ENCODE data around the gene OBSCN.

OBSCN gene

DNA sequence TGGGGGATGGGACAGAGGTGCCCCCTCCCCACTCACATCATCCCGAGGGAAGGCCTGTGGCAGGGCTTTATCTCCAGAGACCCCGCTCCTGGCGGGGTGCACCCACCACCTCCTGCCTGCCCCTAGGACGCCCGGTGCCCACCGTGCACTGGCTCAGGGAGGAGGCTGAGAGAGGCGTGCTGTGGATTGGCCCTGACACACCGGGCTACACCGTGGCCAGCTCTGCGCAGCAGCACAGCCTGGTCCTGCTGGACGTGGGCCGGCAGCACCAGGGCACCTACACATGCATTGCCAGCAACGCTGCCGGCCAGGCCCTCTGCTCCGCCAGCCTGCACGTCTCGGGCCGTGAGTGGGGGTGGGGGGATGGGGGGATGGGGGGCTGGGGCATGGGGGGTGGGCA, 127.1 kb downstream of the OBSCN start:
- no peak for DNase-seq

DNA sequence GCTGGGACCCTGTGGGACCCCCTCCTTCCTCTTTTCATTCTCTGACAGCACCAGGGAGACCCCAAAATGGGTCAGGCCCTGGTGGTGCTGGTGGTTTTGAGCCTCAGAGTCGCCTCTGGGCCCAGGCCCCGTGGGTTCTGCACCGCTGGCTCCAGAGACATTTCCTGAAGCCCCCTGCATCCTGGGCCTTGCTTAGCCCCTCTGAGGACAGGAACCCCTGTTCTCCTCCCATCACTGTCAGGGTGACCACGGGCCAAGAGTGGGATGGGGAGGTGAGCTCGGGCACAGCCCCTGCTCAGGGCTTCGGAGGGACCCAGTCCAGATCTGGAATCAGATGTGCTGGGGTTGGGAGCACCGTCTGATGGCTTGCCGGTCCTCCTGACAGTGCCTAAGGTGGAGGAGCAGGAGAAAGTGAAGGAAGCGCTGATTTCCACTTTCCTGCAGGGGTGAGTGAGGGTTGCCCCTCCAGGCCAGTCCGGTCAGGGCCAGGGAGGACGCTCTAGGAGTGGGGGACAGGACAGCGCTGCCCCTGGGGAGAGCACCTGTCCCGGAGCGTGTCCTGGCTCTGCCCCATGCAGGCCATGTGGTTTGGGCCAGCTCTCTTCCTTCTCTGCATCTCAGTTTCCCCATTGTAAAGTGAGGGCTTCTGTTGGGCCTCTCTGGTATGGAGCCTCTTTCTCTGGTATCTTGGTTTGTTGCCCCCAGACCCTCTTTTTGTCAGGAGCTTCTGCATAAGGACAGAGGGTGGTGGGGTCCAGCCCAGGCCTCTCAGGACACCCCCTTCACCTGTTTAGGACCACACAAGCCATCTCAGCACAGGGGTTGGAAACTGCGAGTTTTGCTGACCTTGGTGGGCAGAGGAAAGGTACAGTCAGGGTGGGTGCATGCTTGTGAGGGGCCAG, 127.8 kb downstream of the OBSCN start:
- DNase-seq = no peak

DNA sequence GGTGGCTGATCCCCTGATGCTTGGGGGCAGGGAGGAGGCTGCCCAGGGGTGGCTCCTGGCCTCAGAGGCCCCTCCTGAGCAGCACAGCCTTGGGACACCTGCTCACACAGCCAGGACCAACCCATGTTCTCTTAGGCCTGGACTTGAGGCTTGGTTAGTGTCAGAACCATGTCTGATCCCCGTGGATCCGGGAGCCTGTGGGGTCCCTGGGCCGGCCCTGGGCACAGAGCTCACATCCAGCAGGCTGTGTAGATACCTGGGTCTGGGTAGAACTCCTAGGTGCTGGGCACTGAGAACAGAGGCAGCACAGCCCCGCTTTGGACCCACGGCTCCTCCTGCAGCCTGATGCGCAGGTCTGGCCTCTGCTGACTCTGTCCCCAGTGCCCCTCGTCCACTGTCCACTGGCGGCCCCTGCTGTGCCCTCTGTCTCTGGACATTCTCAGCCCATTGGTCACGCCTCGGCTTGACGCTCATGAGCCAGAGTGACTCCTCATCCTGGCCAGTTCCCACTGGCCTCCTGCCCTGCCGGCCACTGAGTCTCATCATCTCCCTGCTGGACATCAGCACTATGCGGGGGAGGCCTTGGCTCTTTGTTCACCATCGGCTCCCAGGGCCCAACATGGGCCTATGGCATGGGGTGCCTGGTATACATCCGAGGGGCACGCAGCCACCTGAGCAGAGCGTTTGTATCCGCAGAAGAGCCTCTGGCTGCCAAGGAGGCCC, 128.6 kb downstream of the OBSCN start:
- DNase-seq = no peak

DNA sequence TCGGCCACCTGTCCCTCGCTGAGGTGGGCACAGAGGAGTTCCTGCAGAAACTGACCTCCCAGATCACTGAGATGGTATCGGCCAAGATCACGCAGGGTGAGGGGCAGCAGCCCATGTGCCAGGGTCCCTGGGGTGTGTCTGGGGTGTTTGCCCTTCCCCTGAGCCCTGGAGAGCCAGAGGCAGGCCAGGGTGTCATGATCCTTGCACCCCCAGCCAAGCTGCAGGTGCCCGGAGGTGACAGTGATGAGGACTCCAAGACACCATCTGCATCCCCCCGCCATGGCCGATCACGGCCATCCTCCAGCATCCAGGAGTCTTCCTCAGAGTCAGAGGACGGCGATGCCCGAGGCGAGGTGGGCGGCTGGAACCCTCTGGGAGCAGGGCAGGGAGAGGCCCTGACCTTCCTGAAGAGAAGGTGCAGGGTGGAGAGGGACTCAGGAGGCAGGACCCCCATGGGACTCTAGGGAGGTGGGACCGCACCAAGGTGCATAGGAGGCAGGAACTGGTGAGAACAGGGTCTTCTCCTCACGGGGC, 129.3 kb downstream of the OBSCN start:
- no peak for DNase-seq

DNA sequence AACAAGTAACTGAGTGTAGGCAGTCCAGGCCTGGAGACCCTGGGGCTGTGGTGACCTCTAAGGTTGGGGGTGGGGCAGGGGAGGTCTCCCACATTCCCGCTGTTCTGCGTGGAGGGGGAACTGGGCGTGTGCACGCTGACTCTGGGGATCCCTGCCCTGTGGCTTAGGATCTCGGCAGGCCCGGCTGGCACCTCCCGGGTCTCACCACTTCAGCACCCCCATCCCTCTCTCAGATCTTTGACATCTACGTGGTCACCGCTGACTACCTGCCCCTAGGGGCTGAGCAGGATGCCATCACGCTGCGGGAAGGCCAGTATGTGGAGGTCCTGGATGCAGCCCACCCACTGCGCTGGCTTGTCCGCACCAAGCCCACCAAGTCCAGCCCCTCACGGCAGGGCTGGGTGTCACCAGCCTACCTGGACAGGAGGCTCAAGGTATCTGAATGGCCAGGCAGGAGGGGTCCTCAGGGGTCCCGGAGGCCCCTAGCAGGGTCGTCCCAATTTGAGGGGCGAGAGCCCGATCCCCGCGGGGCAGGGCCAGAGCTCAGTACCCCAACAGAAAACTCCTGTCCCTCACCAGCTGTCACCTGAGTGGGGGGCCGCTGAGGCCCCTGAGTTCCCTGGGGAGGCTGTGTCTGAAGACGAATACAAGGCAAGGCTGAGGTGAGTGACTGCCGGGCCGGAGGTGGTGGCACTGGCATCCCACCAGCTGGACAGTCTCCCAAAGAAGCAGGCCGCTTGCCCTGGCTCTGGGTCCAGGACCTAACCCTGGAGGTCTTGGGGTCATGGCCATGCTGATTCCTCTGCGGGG, 130.1 kb downstream of the OBSCN start:
- no peak for DNase-seq

DNA sequence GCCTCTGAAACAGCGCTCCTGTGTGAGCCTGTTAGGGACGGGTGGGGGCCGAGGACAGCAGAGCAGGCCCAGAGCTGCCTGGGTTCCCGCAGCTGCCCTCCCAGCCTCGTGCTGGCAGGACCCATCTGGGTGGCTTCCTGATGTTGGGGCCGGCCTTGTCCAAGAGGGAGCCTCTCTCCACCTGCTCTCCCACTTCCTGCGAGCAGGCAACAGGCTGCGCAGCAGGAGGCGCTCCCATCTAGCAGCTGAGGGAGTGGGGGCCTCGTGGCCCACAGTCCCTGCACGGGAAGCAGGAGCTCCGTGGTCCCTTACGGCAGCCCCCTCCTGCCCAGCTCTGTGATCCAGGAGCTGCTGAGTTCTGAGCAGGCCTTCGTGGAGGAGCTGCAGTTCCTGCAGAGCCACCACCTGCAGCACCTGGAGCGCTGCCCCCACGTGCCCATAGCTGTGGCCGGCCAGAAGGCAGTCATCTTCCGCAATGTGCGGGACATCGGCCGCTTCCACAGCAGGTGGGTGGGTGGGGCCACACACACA, 130.7 kb downstream of the OBSCN start:
- no peak for DNase-seq

DNA sequence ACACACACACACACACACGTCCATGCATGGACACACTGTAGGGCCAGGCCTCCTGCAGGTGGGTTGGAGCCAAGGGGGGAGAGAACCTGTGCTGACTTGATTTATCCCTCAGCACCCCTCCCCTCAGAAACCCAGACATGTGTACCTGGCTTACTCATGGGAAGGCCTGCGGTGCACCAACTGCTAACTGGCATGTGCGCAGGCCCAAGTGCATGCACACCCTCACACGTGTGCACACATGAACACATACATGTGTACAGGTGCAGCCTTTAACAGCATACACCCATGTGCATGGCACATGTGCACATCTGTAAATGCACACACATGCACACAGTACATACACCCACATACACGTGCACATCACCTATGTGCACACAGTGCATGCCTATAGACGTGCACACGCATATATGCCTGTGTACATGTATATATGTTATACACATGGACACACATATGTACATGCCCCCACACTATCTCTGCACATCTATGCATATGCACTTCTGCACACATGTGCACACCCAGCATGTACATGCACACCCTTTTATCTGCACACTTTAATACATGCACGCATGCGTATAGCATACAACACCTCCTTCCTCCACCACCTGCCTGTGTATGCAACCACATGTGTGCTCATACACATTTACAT, 131.3 kb downstream of the OBSCN start:
- DNase-seq = no peak

DNA sequence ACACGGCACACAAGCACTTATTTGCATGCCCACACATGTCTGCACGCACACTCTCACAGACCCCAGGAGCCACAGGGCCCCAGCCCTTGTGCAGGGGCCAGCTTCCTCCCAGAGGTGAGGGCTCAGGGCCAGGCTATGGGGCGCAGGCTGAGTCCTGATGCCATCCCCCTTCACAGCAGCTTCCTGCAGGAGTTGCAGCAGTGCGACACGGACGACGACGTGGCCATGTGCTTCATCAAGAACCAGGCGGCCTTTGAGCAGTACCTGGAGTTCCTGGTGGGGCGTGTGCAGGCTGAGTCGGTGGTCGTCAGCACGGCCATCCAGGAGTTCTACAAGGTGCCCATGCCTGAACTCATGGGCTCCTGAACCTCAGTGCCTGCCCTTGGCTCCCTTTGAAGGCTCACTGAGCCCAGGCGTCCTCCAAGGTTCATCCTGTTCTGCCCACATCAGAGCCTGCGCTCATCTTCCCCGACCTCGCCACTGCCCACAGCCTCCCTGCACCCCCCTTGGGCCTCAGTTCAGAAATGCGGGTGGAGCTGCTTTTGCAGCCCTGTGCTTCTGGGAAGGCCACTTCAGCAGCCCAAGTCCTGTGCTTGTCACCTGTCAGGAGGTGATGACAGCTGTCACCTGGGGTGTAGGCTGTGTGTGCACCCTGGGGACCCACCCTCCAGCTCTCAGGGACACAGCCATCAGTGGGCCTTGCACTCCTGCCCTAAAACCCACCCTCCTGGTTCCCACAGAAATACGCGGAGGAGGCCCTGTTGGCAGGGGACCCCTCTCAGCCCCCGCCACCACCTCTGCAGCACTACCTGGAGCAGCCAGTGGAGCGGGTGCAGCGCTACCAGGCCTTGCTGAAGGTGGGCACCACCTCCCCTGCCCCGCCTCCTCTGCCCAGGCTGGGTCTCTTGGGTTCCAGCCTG, 132.2 kb downstream of the OBSCN start:
- DNase-seq = no peak

DNA sequence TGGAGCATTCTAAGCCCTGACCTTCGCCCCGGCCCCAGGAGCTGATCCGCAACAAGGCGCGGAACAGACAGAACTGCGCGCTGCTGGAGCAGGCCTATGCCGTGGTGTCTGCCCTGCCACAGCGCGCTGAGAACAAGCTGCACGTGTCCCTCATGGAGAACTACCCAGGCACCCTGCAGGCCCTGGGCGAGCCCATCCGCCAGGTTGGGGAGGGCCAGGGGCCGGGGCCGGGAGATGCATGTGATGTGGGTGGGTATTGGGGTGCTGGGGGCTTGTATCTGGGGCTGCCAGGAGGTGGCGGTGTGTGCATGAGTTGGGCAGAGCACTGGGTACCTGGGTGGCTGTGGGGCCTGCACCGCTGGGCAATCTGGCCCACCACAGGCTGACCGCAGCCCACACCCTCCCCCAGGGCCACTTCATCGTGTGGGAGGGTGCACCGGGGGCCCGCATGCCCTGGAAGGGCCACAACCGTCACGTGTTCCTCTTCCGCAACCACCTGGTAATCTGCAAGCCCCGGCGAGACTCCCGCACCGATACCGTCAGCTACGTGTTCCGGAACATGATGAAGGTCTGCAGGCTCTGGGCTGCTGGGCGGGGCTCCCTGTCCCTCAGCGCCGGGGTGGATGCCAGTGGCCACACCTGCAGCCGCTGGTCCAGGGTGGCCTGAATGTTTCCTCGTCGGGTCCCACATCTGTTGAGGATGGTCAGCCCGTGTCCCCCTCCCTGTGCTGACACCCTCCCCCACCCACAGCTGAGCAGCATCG, 133.0 kb downstream of the OBSCN start:
- DNase-seq = no peak

DNA sequence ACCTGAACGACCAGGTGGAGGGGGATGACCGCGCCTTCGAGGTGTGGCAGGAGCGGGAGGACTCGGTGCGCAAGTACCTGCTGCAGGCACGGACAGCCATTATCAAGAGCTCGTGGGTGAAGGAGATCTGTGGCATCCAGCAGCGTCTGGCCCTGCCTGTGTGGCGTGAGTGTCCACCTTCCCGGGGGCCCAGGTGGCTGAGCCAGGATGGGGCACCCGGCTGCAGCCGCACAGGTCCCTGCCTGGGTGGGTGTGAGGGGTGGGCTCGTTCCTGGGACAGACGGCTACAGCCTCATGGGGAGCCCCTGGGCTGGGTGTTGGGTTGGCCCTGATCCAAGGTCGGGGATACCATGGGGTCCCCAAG, 133.6 kb downstream of the OBSCN start:
- no peak for DNase-seq

DNA sequence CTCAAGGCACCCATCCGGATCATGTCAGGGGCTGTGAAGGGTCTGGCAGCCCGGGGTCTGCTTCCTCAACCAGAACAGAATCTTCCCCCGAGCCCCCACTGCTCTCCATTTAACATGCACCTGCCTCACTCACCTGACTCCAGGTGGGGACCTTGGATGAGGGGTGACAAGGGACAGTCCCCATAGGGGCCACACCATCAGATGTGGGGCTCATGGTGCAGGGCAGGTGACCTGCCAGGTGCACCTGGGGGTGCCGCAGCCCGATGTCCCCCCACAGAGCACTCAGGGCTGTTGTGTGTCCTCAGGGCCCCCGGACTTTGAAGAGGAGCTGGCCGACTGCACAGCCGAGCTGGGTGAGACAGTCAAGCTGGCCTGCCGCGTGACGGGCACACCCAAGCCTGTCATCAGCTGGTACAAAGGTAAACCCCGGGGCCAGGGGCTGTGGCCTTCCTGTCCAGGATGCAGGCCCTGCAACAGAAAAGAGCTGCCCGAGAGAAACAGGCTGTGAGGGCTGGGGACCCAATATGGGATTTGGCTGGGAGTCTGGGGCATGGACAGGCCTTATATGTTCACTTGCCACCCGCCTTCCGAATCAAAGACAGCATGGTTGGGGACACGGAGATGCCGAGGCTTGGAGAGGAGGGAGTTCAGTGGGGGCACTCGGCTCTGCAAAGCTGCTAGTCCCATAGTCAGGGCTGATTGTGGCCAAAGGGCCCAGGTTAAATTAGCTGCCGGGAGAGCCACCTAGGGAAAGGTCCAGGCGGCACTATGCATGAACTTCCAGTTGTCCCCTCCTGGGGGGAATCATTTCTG, 134.2 kb downstream of the OBSCN start:
- no peak for DNase-seq

DNA sequence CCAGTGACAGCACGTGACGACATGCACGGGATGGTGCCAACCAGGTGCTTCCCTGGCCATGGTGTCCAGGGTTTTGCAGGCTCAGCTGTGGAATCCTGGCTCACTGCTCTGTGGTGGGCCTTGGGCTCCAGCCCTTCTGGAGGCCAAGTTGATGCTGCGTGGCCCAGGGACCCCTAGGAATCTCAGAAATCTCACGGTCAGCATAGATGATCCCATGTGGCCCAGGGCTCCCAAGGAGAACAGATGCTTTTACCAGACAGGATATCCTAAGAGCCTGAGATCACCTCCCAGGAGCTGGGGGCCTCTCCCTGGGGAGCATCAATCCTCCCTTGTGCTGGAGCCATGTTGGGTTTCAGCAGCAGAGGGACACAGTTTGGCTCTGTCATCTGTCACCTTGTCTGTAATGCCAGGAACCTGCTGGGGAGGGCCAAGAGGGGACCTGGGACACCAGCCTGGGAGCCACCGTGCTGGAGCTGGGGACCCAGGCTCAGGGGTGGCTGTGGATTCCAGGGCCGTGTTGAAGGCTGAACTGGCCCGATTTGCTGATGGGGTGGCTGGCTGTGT, 134.9 kb downstream of the OBSCN start:
- no peak for DNase-seq

DNA sequence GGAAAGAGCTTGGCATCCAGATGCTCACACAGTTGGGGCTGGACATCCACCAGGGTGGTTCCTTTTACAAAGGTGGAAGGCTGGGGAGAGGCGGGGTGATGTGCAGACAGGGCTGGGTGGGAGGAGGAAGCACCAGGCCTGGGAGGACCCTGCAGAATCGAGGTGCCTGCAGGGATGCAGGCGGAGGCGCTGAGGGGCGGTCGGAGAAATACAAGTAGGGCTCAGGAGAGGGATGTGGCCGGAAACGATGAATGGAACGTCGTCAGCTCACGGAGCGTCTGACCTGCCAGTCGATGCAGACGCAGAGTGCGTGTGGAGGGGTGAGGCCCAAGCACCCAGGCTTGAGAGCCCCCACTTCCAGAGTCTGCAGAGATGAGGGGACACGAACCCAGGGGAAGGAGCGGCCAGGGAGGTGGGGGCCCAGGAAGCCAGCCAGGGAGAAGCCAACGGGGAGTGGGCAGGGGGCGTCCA, 135.4 kb downstream of the OBSCN start:
- no peak for DNase-seq

DNA sequence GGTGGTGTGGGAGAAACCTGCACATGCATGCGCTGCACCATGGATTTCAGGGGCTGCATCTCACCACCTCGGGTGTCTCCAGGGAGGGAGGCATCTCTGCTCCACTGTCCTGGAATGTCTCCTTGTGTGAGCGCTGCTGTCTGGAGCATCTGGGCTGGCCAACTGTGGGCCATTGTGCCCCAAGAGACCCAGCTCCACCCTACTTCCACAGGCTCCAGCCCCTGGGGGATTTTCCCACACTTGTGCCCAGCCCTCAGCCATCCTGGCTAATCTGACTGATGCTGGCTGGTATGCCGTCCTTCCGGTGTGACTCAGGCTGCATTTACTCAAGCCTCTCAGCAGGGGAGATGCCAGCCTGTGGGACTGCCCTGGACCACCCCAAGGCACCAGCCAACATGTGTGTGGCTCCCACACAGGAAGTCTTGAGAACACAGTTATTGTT, 136.8 kb downstream of the OBSCN start:
- no peak for DNase-seq

DNA sequence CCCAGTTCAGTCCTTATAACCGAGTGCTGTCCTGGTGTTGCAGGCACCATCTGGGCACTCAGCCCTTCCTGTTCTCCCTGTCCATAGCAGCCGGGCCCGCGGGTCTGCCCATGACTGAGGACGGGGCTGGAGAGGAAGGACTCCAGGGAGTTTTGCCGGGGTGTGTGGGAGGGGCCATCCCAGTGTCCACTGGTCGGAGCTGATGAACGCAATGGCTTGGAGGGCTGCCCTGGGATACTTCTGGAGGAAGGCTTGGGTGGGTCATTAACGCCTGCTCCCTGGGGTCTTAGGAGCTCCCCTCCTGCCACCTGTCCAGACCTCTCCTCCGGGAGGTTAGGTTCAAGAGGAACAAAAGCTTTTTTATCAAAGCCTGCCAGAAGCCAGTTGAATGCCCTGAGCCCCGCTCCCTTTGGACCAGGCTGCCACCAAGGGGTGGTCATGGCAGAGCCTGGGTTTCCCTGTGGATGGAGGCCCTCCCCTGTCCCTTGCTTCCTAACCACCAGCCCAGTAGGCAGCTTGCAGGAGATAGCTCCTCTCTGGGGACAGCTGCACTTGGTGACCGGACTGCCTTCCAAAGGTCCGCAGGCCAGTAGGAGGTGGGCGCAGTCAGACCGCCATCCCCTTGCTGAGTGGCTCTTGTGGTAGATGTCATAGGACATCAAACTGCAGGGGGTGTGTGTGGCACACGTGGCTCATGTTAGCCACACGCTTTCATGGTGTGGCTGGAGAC, 137.5 kb downstream of the OBSCN start:
- no peak for DNase-seq

DNA sequence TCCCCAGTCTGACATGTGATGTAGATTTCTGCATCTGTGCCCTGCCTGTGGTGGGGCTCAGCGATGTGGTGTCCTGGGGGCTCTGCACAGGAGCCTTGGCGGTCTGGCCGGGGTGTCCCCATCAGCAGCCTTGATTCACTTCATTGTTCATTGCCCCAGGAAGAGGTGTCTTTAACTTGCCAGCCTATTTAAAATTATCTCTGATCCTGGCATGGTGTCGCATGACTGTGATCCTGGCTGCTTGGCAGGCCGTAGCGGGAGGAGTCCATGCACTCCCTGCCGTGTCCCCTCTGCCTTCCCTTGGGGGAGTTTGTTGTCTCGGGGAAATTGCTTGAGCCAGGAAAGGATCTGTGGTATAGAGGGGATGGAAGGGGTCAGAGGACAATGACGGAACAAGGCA, 138.9 kb downstream of the OBSCN start:
- no peak for DNase-seq

DNA sequence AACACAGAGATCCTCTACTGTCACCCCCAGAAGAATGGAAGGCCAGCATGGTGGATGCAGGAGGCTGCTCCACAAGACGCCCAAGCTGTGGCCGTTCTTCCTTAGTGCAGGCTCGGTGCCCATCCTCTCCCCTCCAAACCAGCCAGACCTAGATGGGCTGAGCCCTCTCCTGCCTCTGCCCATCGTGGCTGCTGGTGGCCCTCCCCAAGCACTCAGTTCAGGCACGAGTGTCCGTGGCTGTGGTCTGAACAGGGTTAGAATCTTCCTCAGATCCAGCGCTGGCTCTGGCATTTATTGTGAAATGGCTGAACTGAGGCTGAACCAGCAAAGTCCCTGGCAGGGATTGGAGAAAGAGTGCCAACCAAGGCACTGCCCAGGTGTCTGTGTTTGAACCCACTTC, 139.3 kb downstream of the OBSCN start:
- no peak for DNase-seq

DNA sequence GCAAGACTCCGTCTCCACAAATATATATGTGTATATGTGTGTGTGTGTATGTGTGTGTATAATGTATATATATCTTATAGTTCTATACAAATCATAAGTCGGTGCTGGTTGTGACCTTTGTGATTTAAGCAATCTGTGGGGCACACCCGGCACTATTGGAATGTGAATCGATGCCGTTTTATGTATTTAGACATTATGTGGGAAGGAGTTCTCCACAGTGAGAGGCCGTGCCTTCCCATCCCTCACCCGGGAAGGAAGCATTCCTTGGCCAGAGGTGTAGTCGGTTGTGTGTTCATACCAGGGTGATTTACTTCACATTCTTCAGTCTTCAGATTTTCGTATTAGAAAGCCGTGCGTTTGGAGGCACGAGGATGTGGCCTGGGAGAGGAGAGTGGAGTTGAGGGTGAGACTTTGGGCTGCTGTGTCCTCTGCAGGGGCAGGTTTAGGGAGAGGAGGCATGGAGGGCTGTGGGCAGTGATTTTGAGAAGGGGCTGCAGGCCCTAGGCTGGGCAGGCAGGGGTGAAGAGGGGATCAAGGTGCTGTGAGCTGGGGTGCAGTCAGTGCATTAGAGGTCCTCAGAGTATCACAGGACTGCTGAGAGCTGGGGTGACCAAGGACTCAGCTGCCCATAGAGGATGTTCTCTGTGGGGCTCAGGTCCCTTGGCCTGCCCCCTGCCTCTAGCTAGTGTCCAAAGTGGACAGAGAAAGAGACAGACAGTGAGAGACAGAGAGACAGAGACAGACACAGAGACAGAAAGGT, 141.0 kb downstream of the OBSCN start:
- no peak for DNase-seq
